BLaER1 (cell line): ENCODE results near the gene DEK.

Experiments used
- H3K27ac ChIP-seq: shearing (Covaris generic); formaldehyde crosslinking; 2 replicates; pipeline ENCODE4 v1.8.1; 2022
- H3K27me3 ChIP-seq: shearing (Covaris generic); formaldehyde crosslinking; 2 replicates; pipeline ENCODE4 v1.8.1; 2022
- H3K36me3 ChIP-seq: shearing (Covaris generic); formaldehyde crosslinking; 2 replicates; pipeline ENCODE4 v1.8.1; 2022
- H3K4me1 ChIP-seq: shearing (Covaris generic); formaldehyde crosslinking; 2 replicates; pipeline ENCODE4 v1.8.1; 2022
- H3K4me2 ChIP-seq: shearing (Covaris generic); formaldehyde crosslinking; 2 replicates; pipeline ENCODE4 v1.8.1; 2022
- H3K4me3 ChIP-seq: shearing (Covaris generic); formaldehyde crosslinking; 2 replicates; pipeline ENCODE4 v1.8.1; 2022
- H3K9ac ChIP-seq: shearing (Covaris generic); formaldehyde crosslinking; 2 replicates; pipeline ENCODE4 v1.8.1; 2022
- H3K9me3 ChIP-seq: shearing (Covaris generic); formaldehyde crosslinking; 2 replicates; pipeline ENCODE4 v1.8.1; 2022
- H4K20me1 ChIP-seq: shearing (Covaris generic); formaldehyde crosslinking; 2 replicates; pipeline ENCODE4 v1.8.1; 2022
- Cebpa-rat ChIP-seq: shearing (Covaris generic); IDR thresholded peaks from 2 replicates; pipeline ENCODE4 v1.8.1; 2022

The DEK gene

DNA sequence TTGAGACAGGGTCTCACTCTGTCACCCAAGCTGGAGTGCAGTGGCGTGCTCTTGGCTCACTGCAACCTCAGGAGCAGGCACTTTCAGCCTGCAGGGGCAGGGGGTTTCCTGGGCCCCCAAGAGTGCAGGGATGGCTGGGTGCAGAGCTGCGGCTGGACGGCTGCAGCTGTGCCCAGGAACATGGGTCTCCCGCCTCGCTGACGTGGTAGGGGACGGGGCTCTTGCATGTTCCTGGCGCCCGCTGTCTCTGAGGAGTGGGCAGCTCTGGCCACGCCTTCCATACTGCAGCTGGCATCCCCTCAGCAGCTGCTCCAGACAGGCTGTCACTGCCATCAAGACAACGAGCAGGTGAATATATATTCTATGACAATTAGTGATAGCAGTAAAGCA lies 2.2 kb upstream of the DEK start:
- Histone ChIP-seq H3K9me3 (peaks cover 18% of the 10 kb centered on the region), H3K4me3 (no peak overlapping the region), H3K9ac (no peak overlapping the region), H3K4me2 (no peak overlapping the region), H4K20me1 (peaks cover 16% of the 10 kb centered on the region), H3K4me1 (peaks cover 44% of the 10 kb centered on the region), H3K27ac (no peak overlapping the region), H3K27me3 (no peaks in the 10 kb centered on the region), H3K36me3 (peaks cover 6% of the 10 kb centered on the region; the same call in 1 of the 2 replicates)
- TF ChIP-seq Cebpa-rat = no peak

DNA sequence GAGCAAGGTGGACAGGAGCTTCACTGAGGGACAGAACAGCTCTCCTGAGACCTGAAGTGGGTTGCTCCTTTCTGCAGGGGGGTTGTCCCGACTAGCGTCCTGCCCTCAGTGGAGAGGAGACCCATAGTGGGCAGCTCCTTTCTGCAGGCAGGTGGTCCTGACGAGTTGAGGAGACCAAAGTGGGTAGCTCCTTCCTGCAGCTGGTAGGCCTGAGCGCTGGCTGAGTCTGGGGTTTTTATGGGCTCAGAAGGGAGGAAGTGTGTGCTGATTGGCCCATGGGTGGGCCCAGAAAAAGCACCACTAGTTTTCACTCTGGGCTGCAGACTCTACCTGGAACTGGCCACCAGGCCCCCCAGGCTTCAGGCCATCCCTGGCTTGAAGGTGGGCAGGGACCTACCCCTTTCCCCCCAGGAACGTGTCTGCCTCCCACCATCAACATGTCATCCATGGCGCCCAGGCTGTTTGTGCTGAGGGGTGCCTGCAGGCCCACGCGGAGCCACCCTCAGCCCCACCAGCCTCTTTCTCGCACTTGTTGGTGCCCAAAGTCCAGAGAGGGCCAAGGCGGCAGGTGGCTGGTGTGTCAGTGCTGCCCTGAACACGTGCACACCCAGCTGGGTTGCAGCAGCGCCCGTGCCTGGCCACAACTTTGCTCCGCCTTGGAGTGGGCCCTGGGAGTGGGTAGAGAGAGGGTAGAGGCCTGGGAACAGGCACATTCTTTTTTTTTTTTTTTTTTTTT lies 1.6 kb upstream of the DEK start:
- Histone ChIP-seq H3K36me3 (peaks cover 11% of the 10 kb centered on the region), H3K27ac (no peak overlapping the region), H3K27me3 (no peaks in the 10 kb centered on the region), H3K4me1 (peaks cover 49% of the 10 kb centered on the region), H3K9ac (no peak overlapping the region), H3K9me3 (peaks cover 18% of the 10 kb centered on the region), H3K4me3 (peak overlapping the region; percentile 96), H4K20me1 (peaks cover 22% of the 10 kb centered on the region), H3K4me2 (peak overlapping the region; percentile 92)
- TF ChIP-seq Cebpa-rat = no peak

DNA sequence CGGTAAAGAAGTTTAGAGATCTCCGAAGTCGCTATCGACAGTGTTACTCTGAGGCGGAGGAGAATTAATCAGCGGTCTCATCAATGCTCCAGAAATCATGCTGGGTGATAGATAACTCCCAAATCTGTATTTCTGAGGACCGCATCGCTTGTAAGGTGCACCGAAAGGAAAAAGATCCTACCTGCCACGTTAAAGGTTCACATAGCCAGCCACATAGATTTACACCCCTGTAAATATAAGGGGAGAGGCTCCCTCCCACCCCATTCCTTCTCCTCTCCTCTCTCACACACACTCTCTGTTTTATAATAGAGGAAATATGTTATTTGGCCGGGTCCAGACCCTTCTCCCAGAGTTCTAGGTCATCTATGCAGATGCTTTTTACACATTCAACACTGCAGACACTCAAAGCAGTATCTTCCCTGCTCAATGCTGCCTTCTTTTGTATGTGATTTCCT lies 620 bp upstream of the DEK start:
- Histone ChIP-seq H3K4me1 (peaks cover 56% of the 10 kb centered on the region), H3K27ac (peak overlapping the region; percentile 98), H4K20me1 (peaks cover 32% of the 10 kb centered on the region), H3K4me2 (peak overlapping the region; percentile 92), H3K9me3 (peaks cover 18% of the 10 kb centered on the region), H3K4me3 (peak overlapping the region; percentile 96), H3K27me3 (no peaks in the 10 kb centered on the region), H3K9ac (peak overlapping the region; percentile 98), H3K36me3 (peaks cover 19% of the 10 kb centered on the region)
- TF ChIP-seq Cebpa-rat = no peak

DNA sequence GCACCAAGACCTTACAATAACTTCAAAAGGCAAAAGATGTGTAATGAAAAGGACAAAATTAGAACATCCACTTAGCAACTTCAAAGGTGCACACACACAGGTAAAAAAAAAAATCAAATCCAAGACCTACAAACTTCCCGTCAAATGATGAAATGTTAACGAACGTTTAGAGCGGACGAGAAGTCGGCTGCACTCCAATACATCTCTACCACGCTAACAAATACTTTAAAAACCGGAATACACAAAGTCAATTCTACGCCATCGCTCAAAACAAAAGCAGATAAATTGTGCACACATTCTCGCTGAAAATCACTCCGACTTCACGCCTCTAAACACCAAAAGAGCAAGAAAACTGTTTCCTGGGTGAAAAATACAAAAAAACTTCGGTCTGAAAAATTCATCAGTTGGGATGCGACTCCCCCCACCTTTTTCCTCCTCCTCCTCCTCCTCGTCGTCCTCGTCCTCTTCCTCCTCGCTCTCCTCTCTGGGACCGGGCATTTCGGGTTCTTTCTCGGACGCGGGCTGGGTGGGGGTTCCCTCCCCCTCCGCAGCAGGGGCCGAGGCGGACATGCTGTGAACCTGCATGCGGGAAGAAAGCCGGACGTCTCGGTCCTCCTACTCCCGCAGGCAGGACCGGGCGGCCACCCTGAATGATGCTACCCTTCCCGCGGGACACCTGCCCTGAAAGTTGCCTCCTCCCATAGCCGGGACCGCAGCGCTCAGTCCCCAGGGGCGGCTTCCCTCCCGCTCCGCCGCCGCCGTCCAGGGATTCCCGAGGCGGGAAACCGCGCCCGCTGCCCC lies 712 bp downstream of the DEK start:
- H3K27me3 ChIP-seq = no peaks in the 10 kb centered on the region
- H3K4me1 ChIP-seq = peaks cover 48% of the 10 kb centered on the region
- peak overlapping the region; percentile 98 for H3K9ac ChIP-seq
- H3K27ac ChIP-seq = peak overlapping the region; percentile 98
- H3K9me3 ChIP-seq = peaks cover 18% of the 10 kb centered on the region
- peak overlapping the region; percentile 89 for H3K4me2 ChIP-seq
- peaks cover 45% of the 10 kb centered on the region for H4K20me1 ChIP-seq
- no peak for TF ChIP-seq Cebpa-rat
- peak overlapping the region; percentile 96 for H3K4me3 ChIP-seq
- H3K36me3 ChIP-seq = peaks cover 31% of the 10 kb centered on the region

DNA sequence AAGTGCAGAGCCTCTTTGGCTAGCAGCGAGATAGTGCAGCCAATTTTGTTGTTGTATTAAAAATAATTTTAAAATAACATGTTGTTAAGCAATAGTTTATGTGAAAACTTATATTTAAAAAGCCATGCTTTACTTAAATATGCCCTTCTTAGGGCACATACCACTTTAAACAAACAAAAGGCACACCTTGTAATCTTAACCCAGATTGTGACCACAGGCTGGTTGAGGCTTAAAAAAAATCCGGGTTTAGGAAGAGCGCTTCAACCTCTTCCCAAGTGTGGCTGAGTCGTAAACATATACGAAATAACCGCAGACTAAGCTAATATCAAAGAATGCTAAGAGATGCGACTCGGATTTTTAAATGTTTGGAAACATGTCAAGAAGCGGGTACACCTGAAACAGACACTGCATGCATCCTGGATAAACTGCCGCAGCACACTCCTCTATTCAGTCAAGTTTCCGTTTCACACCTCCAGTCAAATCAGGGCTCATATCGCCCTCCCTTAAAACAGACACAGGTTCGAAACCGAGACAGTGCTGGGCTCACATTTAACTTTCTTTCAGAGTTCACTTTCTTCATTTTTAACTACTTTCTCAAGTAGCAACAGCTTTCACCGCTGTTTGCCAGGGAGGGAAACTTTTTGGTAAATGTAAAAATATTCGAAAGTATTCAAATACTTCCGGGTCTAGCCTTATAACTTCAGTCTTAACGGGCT lies 1.5 kb downstream of the DEK start:
- H3K9ac ChIP-seq = peak overlapping the region; percentile 98

DNA sequence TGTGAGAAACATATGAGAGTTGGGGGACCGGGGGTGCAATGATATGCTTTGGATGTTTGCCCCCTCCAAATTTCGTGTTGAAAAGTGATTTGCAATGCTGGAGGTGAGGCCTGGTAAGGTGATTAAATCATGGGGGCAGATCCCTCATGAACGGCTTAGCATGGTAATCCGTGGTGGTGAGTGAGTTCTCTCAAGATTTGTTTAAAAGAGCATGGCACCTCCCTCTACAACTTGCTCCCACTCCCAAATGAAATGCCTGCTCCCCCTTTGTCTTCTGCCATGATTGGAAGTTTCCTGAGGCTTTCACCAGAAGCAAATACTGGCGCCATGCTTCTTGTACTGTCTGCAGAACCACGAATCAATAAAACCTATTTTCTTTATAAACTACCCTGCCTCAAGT lies 2.5 kb downstream of the DEK start:
- Histone ChIP-seq H3K9ac (peak overlapping the region; percentile 16; the same call in 1 of the 2 replicates), H3K9me3 (peaks cover 15% of the 10 kb centered on the region), H3K27ac (0 out of 2 replicates have a peak overlapping the region, but pooled peaks have one; percentile 5), H3K4me3 (peak overlapping the region; percentile 96), H4K20me1 (peaks cover 63% of the 10 kb centered on the region), H3K27me3 (no peaks in the 10 kb centered on the region), H3K36me3 (peaks cover 49% of the 10 kb centered on the region), H3K4me2 (peak overlapping the region; percentile 89), H3K4me1 (peaks cover 42% of the 10 kb centered on the region)
- TF ChIP-seq Cebpa-rat = no peak

More for the DNA sequence above, 1.5 kb downstream of the DEK start:
- Histone ChIP-seq H3K4me1 (peaks cover 42% of the 10 kb centered on the region), H4K20me1 (peaks cover 53% of the 10 kb centered on the region), H3K27ac (peak overlapping the region; percentile 98), H3K9me3 (peaks cover 18% of the 10 kb centered on the region), H3K27me3 (no peaks in the 10 kb centered on the region), H3K4me3 (peak overlapping the region; percentile 96), H3K4me2 (peak overlapping the region; percentile 89), H3K36me3 (peaks cover 39% of the 10 kb centered on the region)
- TF ChIP-seq Cebpa-rat = no peak

DNA sequence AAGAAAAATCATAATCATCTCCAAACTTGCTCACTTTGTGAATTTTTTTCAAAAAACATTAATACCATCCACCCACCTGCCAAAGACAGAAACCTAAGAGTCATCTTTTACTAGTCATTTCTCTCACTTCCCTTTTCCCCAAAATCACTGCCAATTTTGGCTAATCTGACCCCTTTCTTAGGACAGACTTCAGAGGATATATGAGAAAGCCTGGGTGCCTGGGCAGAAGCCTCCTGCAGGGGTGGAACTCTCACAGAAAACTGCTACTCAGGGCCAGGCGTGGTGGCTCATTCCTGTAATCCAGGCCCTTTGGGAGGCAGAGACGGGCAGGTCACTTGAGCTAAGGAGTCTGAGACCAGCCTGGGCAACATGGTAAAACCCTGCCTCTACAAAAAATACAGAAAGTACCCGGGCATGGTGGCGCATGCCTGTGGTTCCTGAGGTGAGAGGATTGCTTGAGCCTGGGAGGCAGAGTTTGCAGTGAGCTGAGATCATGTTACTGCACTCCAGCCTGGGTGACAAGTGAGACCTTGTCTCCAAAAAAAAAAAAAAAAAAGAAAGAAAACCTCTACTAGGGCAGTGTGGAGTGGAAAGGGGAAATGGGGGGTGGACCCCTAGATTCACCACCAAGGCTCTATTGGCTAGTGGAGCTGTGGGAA lies 3.8 kb downstream of the DEK start:
- H3K27me3 ChIP-seq = no peaks in the 10 kb centered on the region
- peak overlapping the region; percentile 89 for H3K4me2 ChIP-seq
- peak overlapping the region; percentile 16; the same call in 1 of the 2 replicates for H3K9ac ChIP-seq
- peak overlapping the region; percentile 16; the same call in 1 of the 2 replicates for H3K27ac ChIP-seq
- peaks cover 62% of the 10 kb centered on the region for H3K36me3 ChIP-seq
- no peak for TF ChIP-seq Cebpa-rat
- peaks cover 75% of the 10 kb centered on the region for H4K20me1 ChIP-seq
- H3K4me1 ChIP-seq = peaks cover 41% of the 10 kb centered on the region
- H3K4me3 ChIP-seq = 0 out of 2 replicates have a peak overlapping the region, but pooled peaks have one; percentile 4
- H3K9me3 ChIP-seq = peaks cover 2% of the 10 kb centered on the region

DNA sequence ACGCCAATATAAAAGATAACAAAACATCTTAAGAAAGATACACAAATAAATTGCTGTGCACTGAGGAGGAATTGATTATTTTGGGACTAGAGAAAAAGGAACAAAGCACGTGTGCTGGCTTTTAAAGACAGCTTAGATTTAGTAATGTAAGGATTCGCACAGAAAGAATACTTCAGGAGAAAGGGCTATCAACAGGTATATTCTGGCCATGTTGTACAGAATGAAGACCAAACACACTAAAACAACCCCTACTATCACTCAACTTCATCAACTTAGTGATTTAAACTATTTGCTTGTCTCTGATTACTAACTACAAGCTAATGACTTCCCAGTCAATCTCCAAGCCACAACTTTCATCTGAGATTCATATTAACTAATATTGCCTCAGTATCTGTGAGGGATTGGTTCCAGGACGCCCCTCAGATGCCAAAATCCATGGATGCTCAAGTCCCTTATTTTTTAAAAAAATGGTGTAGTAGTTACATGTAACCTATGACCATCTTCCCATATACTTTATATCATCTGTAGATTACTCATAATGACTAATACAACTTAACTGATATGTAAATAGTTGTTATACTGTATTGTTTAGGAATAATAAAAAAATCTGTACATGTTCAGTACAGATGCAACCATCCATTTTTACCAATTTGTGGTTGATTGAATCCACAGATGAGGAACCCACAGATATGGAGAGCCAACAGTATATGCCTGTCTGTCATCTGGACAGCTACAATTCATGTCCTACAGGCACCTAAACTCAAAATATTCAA lies 4.5 kb downstream of the DEK start:
- Histone ChIP-seq H3K27me3 (no peaks in the 10 kb centered on the region), H3K4me3 (no peak overlapping the region), H3K4me1 (peaks cover 34% of the 10 kb centered on the region), H4K20me1 (peaks cover 82% of the 10 kb centered on the region), H3K4me2 (peak overlapping the region; percentile 89), H3K27ac (no peak overlapping the region), H3K9me3 (no peaks in the 10 kb centered on the region), H3K36me3 (peaks cover 69% of the 10 kb centered on the region), H3K9ac (no peak overlapping the region)
- no peak for TF ChIP-seq Cebpa-rat
